GM18520 (cell line): Measurements from ENCODE around the gene CMTM3.
"Not testable (repeated sequence)": the region's sequence is repeated elsewhere in the genome, so short reads cannot be mapped to it uniquely, and the experiment has no call there.

Experiments used
- ATAC-seq: cut with Tn5 transposase; IDR thresholded peaks from one replicate; pipeline ENCODE4 v1.9.1; 2021; ENCODE audit not compliant: unreplicated experiment

CMTM3 gene, protein sequence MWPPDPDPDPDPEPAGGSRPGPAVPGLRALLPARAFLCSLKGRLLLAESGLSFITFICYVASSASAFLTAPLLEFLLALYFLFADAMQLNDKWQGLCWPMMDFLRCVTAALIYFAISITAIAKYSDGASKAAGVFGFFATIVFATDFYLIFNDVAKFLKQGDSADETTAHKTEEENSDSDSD

DNA sequence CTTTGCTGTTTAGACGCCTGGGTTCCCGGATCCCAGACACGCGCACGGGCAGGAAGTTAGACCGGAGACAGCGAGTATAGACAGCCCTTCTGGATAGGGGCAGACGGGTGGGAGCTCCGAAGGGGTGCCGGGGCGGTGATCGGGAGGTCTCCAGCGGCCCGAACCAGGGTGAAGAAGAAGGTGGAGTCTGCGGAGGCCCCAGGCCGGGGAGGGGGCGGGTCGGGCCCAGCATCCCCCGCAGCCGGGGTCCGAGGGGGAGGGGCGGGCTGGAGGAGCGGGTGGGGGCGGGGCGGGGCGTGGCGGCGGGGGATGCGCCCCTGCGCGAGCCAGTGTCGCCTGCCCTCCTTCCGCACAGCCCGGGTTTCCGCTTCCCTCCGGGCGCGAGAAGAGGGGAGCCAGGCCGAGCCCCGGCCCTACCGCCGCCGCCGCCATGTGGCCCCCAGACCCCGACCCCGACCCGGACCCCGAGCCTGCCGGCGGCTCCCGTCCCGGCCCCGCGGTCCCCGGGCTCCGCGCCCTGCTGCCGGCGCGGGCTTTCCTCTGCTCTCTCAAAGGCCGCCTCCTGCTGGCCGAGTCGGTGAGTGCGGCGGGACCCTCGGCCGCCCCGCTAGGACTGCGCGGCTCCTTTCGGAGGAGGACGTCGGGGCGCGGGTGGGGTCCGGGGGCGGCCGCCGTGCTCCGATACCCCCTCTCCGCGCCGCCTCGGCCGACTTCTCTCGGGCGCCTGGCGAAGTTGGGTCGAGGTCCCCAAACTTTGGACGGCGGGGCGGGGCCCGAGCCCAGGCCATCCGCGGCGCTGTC, at the start of gene CMTM3:
Gene CMTM3, plus strand, starts transcription at position 329 of the 801 bp plus-strand sequence. Its CDS starts 102 bp downstream, at position 431.
- no peak for ATAC-seq

DNA sequence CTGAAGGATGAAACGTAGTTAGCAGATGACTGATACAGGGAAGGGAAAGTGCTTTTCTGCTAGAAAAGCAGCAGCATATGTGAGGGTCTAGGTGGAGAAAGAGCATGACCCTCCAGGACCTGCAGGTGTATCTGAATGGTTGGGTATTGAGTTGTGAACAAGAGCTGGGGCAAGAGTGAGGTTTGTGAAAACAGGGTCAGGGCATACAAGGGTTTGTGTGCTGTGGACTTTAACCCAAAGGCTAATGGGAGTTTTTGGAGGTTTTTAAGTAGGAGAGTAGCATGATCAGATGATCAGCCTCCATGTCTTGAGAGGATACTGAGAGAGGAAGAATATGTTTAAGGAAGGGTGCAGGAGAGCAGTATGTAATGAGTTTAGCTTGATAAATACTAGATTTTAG, 44.4 kb upstream of the CMTM3 start:
- ATAC-seq = no peak

- no peak for ATAC-seq
These were observed 43.0 kb upstream of the CMTM3 start for GRCh38 chr16:66561381-66562080.

DNA sequence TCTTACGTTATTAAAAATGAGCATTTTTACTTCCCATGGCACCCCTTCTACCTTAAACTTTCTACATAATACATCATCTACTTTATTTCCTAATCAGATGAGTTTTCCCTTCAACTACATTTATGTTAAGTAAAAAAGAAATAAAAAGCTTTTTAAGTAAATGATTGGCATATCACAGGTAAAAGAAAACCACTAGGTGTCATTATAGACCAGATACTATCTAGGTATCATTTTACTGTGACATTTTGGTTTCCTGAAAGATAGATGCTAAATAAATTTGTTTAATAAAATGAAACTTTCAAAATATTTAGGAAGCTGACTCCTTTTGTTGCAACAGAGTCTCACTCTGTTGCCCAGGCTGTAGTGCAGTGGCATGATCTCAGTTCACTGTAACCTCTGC, 42.1 kb upstream of the CMTM3 start:
- no peak for ATAC-seq

- ATAC-seq = no peak
These were observed 41.5 kb upstream of the CMTM3 start for GRCh38 chr16:66562986-66563385.

- ATAC-seq = no peak
These were observed 40.8 kb upstream of the CMTM3 start for GRCh38 chr16:66563574-66564334.

DNA sequence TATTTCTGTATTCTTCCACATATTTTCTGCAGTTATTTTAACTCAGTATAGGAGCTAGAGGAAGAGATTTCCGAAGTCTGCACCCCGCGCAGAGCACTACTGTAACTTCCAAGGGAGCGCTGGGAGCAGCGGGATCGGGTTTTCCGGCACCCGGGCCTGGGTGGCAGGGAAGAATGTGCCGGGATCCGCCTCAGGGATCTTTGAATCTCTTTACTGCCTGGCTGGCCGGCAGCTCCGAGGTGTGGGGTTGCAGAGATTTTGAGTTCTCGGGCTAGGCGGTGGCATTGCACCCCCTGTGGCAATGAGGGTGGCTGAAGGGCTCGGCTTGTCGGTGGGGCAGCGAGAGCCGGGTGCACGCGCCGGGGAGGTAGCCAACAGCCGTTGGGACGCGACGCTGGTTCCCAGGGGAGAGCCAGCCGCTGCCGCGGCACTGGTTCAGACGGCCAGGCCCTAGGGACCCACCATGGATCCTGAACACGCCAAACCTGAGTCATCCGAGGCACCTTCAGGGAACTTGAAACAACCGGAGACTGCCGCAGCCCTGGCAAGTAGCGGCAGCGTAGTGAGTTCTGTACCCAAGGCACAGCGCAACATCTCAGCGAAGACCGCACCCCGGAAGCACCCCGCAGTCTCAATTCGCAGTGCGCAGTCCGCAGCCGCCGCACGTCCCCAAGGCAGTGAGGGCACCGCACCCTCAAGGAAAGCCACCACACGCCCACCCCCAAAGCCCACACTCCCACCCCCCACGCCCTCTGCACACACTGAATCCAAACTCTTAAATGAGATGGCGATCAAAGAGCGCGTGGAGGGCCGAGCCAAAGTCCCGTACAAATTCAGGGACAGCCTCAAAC, 38.2 kb upstream of the CMTM3 start, which contains the start of gene CMTM1:
Gene CMTM1, plus strand, starts transcription at position 389 of the 851 bp plus-strand sequence. Its CDS starts 75 bp downstream, at position 464.
- no peak for ATAC-seq

DNA sequence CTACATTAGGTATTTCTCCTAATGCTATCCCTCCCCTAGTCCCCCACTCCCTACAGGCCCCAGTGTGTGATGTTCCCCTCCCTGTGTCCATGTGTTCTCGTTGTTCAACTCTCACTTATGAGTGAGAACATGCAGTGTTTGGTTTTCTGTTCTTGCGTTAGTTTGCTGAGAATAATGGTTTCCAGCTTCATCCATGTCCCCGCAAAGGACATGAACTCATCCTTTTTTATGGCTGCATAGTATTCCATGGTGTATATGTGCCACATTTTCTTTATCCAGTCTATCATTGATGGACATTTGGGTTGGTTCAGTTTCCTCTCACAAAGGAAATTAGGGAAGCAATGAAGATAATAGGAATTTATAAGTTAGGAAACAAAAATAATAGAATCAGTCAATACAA, 37.2 kb upstream of the CMTM3 start:
- ATAC-seq = not testable (repeated sequence)

DNA sequence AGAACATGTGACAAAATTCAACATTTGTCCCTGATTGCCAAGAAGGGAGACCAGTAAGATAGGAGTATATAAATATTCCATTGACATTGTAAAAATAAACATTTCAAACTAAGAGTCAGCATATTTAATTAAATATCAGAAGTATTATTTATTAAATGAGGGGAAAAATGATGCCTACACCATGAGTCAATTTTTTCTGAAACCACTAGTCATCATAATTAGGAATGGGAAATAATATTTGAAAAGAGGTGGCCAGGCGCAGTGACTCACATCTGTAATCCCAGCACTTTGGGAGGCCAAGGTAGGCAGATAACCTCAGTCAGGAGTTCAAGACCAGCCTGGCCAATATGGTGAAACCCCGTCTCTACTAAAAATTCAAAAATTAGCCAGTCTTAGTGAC, 36.1 kb upstream of the CMTM3 start:
- no peak for ATAC-seq

- ATAC-seq = no peak
These were observed 35.4 kb upstream of the CMTM3 start for GRCh38 chr16:66569131-66569530.

DNA sequence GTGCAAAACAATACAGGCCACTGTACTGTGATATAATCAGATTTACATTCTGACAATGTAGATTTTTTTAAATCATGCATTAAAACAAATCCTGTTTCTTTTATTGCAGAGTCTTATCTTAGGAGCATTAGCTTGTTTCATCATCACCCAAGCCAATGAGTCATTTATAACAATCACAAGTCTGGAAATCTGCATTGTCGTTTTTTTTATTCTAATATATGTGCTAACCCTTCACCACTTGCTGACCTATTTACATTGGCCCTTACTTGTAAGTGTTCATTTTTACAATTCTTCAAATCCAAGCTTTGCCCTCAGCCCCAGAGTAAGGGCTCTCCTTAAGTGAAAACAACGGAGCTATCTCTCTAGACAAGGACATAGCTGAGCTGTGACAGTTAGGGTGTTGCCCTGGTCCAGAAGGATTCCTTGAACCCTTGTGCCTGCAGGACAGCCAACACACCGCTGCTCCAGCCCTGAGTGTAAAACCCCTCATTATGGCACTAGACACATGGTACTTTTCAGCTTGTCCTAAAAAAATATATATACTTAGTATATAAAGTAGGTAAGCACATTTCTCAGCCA, 34.6 kb upstream of the CMTM3 start:
- no peak for ATAC-seq

- ATAC-seq = no peak
These were observed 32.1 kb upstream of the CMTM3 start for GRCh38 chr16:66572356-66572755.

DNA sequence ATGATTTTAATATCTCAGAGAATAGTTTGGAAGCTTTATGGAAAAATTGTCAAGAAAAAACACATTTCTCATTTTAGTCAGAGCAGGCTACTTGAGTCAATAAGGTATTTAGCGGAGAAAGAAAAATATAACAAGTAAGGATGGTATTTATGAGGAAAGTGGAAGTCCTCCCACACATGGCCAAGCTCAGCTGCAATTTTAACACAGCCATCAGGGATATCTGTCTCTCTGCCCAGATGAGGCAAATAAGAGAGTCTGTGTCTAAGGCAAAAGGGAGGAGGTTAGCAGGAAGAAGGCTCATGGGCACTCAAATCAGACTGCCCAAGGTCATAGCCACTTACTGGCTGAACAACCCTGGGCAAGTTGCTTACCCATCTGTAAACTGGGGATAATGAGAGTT, 30.4 kb upstream of the CMTM3 start:
- no peak for ATAC-seq

DNA sequence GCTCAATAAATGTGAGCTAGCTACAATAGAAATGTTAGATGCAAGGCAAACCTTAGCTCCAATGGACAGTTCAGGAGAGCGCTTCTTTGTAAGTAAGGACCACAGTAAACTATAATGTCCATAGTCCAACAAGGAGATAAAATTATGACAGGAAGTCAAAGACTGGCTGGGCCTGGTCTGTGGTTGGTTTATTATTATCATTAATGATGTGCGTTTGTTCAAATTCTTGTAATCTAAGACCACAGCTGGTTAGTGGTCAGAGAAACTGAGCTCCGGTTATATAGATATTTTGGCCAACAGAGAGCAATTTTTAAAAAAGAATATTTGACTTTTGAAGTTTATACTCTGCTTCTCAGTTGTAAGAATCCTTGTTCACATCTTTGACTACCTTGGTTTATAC, 30.0 kb upstream of the CMTM3 start:
- ATAC-seq = no peak

GRCh38 chr16:66575060-66575459, 29.4 kb upstream of the CMTM3 start:
- no peak for ATAC-seq

DNA sequence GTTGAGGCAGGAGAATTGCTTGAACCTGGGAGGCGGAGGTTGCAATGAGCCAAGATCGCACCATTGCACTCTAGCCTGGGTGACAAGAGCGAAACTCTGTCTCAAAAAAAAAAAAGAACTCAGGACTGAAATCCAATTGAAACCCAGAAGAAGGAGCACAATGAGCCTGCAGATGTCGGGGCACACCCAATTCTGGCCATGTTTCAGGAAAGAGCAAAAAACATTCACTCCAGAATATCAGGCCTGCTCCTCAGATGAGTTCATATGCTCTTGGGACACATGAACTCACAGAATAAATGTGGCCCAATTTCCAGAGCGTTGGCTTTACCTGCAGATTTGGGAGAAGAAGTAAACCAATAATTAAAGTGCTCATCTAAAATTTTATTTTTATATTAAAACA, 28.2 kb upstream of the CMTM3 start:
- ATAC-seq = no peak

GRCh38 chr16:66578651-66579531, 25.6 kb upstream of the CMTM3 start, which contains the start of gene CMTM2:
TSS of gene CMTM2 (plus strand) at chr16:66579463. CDS start at chr16:66579608, 145 bp downstream.
- ATAC-seq = no peak

- ATAC-seq = no peak
These were observed 23.8 kb upstream of the CMTM3 start for GRCh38 chr16:66580605-66581209.
